GM12864 (cell line): ENCODE results near the gene KMO.

Experiments used
- DNase-seq: peaks from one replicate; pipeline ENCODE4 v3.0.0-alpha.2; 2011; ENCODE audit warnings: low read depth
- H3K4me3 ChIP-seq: 2 replicates; pipeline ENCODE4 v1.5.1; 2011; ENCODE audit warnings: mild to moderate bottlenecking, low read depth, low read length, control low read depth
- TF ChIP-seq, protein P1 (sequence below): IDR thresholded peaks from 2 replicates; pipeline ENCODE4 v1.5.1; 2011; ENCODE audit warnings: low read depth, mild to moderate bottlenecking, moderate library complexity, low read length, control low read depth, inconsistent platforms; ENCODE audit errors: missing control alignments

KMO gene

DNA sequence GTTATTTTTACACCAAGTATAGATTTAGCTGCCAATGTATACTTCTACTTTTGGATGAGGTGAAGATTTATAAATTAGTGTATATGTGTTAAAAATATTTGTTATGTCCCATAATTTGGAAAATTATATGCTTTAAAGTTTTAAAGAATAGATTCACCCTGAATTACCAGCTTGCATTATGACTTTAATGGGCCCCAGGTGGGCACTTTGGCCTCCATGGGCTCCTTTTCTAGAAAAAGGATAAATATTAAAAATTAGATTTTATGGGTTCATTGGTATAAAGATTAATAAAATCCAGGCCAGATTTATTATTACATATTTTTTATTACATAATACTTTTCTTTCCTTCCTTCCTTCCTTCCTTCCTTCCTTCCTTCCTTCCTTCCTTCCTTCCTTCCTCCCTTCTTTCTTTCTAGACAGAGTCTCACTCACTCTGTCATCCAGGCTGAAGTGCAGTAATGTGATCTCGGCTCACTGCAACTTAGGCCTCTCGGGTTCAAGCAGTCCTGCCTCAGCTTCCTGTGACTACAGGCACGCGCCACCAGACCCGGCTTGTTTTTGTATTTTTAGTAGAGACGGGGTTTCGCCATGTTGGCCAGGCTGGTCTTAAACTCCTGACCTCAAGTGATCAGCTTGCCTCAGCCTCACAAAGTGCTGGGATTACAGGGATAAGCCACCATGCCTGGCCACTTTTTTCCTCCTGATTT, 21.9 kb downstream of the KMO start:
- no peak overlapping the region for H3K4me3 ChIP-seq
- TF ChIP-seq, protein P1, sequence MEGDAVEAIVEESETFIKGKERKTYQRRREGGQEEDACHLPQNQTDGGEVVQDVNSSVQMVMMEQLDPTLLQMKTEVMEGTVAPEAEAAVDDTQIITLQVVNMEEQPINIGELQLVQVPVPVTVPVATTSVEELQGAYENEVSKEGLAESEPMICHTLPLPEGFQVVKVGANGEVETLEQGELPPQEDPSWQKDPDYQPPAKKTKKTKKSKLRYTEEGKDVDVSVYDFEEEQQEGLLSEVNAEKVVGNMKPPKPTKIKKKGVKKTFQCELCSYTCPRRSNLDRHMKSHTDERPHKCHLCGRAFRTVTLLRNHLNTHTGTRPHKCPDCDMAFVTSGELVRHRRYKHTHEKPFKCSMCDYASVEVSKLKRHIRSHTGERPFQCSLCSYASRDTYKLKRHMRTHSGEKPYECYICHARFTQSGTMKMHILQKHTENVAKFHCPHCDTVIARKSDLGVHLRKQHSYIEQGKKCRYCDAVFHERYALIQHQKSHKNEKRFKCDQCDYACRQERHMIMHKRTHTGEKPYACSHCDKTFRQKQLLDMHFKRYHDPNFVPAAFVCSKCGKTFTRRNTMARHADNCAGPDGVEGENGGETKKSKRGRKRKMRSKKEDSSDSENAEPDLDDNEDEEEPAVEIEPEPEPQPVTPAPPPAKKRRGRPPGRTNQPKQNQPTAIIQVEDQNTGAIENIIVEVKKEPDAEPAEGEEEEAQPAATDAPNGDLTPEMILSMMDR = no peak
- no peak for DNase-seq

GRCh38 chr1:241555526-241555925, 23.3 kb downstream of the KMO start:
- no peak for DNase-seq
- TF ChIP-seq, protein P1 = no peak
- no peak overlapping the region for H3K4me3 ChIP-seq

DNA sequence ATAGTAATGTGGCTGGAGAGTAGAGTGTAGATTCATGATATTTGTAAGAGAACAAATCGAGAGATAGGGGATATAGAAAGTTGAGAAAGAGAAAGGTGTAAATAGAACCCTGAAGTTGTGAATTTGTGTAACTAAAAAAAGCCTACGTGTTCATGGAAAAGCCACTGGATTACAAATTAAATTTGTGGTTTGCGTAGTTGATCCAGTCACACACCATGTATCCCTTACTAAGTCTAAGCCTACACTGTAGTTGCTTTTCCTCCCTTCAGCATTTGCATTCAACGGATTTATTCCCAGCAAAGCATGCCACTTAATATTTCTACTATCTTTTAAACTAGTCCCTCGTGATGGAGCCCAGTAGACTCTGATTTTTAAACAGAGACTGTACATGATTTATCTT, 24.9 kb downstream of the KMO start:
- H3K4me3 ChIP-seq = no peak overlapping the region
- TF ChIP-seq, protein P1 = no peak
- no peak for DNase-seq

GRCh38 chr1:241557551-241558193, 25.5 kb downstream of the KMO start:
- no peak for DNase-seq
- TF ChIP-seq, protein P1 = no peak
- no peak overlapping the region for H3K4me3 ChIP-seq

DNA sequence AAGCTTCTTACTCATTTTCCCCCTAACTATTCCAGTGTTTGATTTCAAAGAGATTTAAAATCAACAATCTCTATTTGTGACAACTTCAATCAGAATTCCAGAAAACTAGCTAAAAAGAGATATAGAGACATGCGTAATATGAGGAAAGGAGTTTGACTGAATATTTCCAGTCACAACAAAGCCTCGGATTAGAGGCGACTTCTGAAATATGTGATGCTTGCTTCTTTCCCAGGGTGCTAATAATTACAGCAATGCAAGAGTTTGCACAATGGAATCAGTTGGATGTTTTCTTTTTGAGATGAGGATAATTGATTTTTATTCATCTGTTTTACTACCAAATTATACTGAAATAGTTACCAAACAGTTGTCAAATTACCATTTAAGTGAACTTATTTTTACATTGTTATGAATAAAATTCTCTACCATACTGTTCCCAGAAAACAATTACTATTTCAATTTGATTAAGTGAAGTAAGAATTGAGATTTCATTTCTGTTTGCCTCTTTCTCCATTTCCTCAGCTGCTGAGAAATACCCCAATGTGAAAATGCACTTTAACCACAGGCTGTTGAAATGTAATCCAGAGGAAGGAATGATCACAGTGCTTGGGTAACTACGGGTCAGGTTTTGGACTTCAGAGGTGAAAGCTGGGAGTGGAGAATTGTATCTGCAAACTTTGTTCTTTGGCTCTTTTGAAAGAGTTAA, 28.1 kb downstream of the KMO start:
- TF ChIP-seq, protein P1 = no peak
- H3K4me3 ChIP-seq = no peak overlapping the region
- no peak for DNase-seq

DNA sequence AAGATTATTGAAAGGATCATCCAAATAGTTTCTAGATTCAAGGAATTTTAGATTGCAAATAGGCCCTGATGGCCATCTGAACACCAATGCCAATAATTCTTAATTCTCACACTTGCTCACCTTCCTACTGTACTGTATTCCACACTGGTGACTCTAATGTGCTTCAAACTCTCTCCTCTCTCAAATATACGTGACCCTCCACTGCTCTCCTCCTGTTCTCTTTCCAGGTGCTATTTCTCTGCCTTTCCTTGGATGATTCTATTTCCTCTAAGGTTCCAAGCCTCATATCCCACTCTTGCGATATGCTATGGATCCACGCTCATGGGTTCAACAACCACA, 28.6 kb downstream of the KMO start:
- DNase-seq = no peak
- TF ChIP-seq, protein P1 = no peak
- H3K4me3 ChIP-seq = no peak overlapping the region
